ENCODE measurements around the gene NPL.
A peak's percentile ranks its signal among the peaks of the same experiment; 100 is the strongest.

NPL gene

DNA sequence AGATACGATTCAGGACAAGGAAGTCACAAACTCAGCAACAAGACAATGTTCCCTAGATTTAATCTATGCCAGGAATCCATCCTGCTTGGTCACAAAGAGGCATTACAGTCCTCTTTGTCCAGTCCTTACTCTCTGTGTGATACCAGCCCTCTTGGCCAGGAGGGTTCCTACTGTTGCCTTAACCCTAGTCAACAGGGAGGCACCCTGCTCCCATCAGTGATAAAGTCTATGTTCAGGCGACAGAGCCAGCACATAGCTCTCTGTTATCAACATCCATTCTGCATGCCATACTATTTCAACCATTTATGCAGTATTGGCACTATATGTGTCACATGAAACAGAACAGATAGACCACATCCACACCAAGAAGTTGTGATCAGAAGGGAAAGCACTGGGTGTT is 4.4 kb upstream of the NPL start:
- H3K4me1 Mint-ChIP-seq (ENCODE audit: low read depth in 2 of 2), result peaks cover 6 to 11% of the 10 kb centered on the region in 2 donors
- H3K36me3 Mint-ChIP-seq (ENCODE audit: insufficient read depth), result peaks cover 8% of the 10 kb centered on the region
- ATAC-seq (replicated peaks) (no peak), DNase-seq (no peak)
- H3K9me3 Mint-ChIP-seq, result no peaks in the 10 kb centered on the region
- H3K27ac Mint-ChIP-seq, result no peak overlapping the region
- H3K4me3 Mint-ChIP-seq, result no peak overlapping the region
- peaks cover 0 to 7% of the 10 kb centered on the region in 2 donors for H3K27me3 Mint-ChIP-seq

GRCh38 chr1:182786223-182786994 is 3.2 kb upstream of the NPL start:
- Mint-ChIP-seq H3K4me3 (no peak overlapping the region), H3K27ac (no peak overlapping the region), H3K27me3 (peaks cover 0 to 7% of the 10 kb centered on the region in 2 donors), H3K36me3 (ENCODE audit: insufficient read depth) (peaks cover 8% of the 10 kb centered on the region), H3K9me3 (no peaks in the 10 kb centered on the region), H3K4me1 (ENCODE audit: low read depth in 2 of 2) (peaks cover 6 to 11% of the 10 kb centered on the region in 2 donors)
- no peak for ATAC-seq (replicated peaks)
- DNase-seq, result no peak

DNA sequence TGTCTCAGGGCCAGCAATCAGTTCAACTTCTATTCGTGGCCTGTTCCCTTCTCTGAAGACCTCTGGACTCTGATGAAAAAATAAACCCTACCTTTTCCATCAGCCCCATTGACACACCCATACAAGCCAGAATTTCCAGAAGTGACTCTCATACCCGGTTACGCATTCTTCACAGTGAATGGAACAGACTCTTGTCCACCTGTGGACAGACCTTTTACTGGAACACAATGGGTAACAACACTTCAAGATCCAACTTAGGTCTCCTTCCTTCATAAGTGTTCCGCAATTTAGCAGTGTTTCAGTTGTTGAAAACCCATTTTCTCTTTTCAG is 2.6 kb upstream of the NPL start:
- no peak for DNase-seq
- ATAC-seq (replicated peaks), result no peak
- Mint-ChIP-seq H3K36me3 (ENCODE audit: insufficient read depth) (peaks cover 8% of the 10 kb centered on the region), H3K27me3 (peaks cover 0 to 7% of the 10 kb centered on the region in 2 donors), H3K9me3 (no peaks in the 10 kb centered on the region), H3K4me1 (ENCODE audit: low read depth in 2 of 2) (peaks cover 6 to 11% of the 10 kb centered on the region in 2 donors), H3K27ac (no peak overlapping the region), H3K4me3 (no peak overlapping the region)

DNA sequence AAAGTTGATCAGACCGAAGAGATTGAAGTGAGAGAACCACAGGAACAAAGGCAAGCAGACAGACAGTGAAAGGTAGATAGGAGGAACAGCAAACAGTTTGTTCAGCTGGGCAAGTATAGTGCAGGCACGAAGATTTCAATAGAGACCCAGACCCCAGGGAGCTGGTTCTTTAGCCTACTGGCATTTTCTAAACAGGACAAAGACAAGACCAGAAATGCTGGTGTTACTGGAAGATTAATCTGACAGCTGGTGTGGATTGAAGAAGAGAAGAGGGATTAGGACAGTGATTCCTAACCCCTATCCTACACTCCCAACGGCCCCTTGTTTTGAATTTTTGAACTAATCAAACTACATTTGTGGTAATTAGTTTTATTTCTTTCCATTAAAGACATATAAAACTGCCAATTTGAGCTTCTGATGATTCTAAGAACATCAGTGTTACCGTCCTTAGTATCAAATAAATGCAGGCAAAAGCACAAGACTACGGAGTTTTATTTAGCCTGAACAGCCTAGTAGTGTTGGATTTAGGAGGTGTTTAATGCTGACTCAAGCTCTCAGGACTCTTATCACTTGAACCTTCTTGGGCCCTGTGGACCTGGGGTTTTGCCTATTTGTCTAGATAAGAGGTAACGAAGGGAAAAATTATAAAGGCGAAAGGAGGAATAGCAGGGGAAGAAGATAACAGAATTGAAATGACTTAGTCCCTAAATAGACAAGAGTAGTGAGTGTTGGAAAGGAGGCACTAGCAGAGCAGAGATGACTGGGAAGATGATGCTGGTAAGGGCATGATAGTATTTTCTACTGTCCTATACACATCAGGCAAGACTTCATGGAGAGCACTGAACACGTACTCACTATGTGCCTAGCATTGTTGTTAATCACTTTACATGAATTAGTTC is 2.0 kb downstream of the NPL start:
- H3K27me3 Mint-ChIP-seq, result no peaks in the 10 kb centered on the region
- peaks cover 5% of the 10 kb centered on the region for H3K36me3 Mint-ChIP-seq (ENCODE audit: insufficient read depth)
- DNase-seq (no peak), ATAC-seq (replicated peaks) (no peak)
- peaks cover 6 to 9% of the 10 kb centered on the region in 2 donors for H3K4me1 Mint-ChIP-seq (ENCODE audit: low read depth in 2 of 2)
- H3K9me3 Mint-ChIP-seq, result no peaks in the 10 kb centered on the region
- peak overlapping the region in 1 of 2 donors; percentile 93 for H3K4me3 Mint-ChIP-seq
- no peak overlapping the region for H3K27ac Mint-ChIP-seq

DNA sequence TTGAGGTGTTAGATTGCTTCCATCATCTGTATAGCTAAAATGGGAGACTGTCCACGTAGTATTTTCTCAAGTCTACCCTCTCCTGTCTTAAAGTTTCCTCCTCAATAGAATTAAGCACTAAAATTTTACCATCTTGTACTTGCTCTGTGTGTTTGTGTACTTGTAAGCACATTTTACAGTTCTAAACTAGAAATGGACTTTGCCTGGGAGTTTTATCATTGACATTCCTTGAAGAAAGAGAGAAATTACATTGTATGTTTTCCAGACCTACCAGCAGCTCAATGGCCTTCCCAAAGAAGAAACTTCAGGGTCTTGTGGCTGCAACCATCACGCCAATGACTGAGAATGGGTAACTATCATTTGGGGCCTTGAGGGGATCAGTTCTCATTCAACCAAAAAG is 4.5 kb downstream of the NPL start:
- DNase-seq (no peak), ATAC-seq (replicated peaks) (no peak)
- Mint-ChIP-seq H3K9me3 (no peaks in the 10 kb centered on the region), H3K4me1 (ENCODE audit: low read depth in 2 of 2) (peaks cover 2 to 6% of the 10 kb centered on the region in 2 donors), H3K27ac (no peak overlapping the region), H3K27me3 (no peaks in the 10 kb centered on the region), H3K36me3 (ENCODE audit: insufficient read depth) (peaks cover 3% of the 10 kb centered on the region), H3K4me3 (no peak overlapping the region)

DNA sequence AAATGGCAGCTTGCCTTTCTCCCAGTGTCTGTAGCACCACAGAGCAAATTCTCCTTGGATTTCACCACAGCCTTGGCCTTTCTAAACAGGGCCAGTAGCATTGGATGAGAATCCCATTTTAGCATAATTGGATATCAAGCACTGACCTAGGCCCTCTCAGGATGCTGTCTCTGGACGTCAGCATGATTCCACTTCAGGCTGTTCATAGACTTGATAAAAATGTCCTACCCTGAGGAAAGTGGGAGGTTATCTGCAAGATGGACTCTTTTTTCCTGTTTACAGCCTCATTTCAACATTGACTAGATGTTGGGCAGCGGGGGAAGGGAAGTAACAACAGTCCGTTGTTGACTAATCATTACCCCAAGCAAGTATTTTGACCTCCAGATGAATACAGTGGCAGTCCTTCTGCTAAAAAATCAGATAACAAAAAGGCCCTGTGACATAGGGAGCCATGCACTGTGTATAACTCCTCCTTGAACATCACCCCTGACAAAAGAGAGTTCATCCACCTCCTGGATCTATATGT is 5.2 kb downstream of the NPL start:
- no peaks in the 10 kb centered on the region for H3K27me3 Mint-ChIP-seq
- H3K27ac Mint-ChIP-seq, result no peak overlapping the region
- no peaks in the 10 kb centered on the region for H3K9me3 Mint-ChIP-seq
- peaks cover 0 to 3% of the 10 kb centered on the region in 2 donors for H3K4me1 Mint-ChIP-seq (ENCODE audit: low read depth in 2 of 2)
- DNase-seq (no peak), ATAC-seq (replicated peaks) (no peak)
- no peaks in the 10 kb centered on the region for H3K36me3 Mint-ChIP-seq (ENCODE audit: insufficient read depth)
- no peak overlapping the region for H3K4me3 Mint-ChIP-seq

DNA sequence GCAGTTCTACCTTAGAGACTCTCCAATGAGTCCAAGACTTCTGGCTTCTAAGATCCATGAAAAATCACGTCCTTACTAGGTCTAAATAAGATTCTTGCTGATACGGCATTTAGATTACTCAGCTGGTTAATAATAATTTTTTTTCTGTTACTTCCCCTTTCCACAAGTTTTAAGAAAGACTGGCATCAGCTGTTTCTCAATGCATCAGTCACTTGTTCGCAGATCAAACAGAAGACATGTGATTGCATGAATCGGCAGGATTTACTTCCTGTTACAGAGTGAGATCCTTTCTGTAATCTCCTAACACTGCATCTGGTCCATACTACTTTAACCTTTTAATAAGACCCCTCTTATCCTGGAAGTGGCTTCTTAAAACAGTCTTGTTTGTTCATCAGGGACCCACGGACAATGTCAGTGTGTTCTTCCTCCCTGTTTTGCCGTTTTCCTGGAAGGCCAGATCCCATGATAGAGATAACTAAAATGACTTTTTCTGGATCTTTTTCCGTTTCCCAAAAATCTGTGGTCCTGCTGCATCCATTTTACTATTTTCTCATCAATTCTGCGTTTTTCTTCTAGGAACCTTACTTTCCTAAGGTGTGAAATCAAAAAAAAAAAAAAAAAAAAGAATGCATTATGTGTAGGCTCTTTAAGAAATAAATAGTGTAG is 6.1 kb downstream of the NPL start:
- Mint-ChIP-seq H3K27ac (no peak overlapping the region), H3K9me3 (no peaks in the 10 kb centered on the region), H3K27me3 (no peaks in the 10 kb centered on the region), H3K4me3 (no peak overlapping the region), H3K4me1 (ENCODE audit: low read depth in 2 of 2) (no peaks in the 10 kb centered on the region), H3K36me3 (ENCODE audit: insufficient read depth) (no peaks in the 10 kb centered on the region)
- ATAC-seq (replicated peaks) (no peak), DNase-seq (no peak)

- no peaks in the 10 kb centered on the region for H3K9me3 Mint-ChIP-seq
- H3K4me3 Mint-ChIP-seq, result no peak overlapping the region
- H3K27ac Mint-ChIP-seq, result no peak overlapping the region
- H3K4me1 Mint-ChIP-seq (ENCODE audit: low read depth in 2 of 2), result no peaks in the 10 kb centered on the region
- no peak for ATAC-seq (replicated peaks)
- no peaks in the 10 kb centered on the region for H3K36me3 Mint-ChIP-seq (ENCODE audit: insufficient read depth)
- no peaks in the 10 kb centered on the region for H3K27me3 Mint-ChIP-seq
- no peak for DNase-seq
Observed at GRCh38 chr1:182802006-182802803, 12.6 kb downstream of the NPL start.

- Mint-ChIP-seq H3K9me3 (no peaks in the 10 kb centered on the region), H3K4me3 (no peak overlapping the region), H3K27me3 (no peaks in the 10 kb centered on the region), H3K4me1 (ENCODE audit: low read depth in 2 of 2) (no peaks in the 10 kb centered on the region), H3K27ac (no peak overlapping the region), H3K36me3 (ENCODE audit: insufficient read depth) (peaks cover 4% of the 10 kb centered on the region)
- no peak for DNase-seq
- ATAC-seq (replicated peaks), result no peak
Observed at GRCh38 chr1:182803846-182804245, 14.3 kb downstream of the NPL start.

GRCh38 chr1:182806015-182806678 is 16.6 kb downstream of the NPL start:
- ATAC-seq (replicated peaks) (no peak), DNase-seq (no peak)
- H3K36me3 Mint-ChIP-seq (ENCODE audit: insufficient read depth), result peaks cover 4% of the 10 kb centered on the region
- no peaks in the 10 kb centered on the region for H3K4me1 Mint-ChIP-seq (ENCODE audit: low read depth in 2 of 2)
- no peaks in the 10 kb centered on the region for H3K9me3 Mint-ChIP-seq
- H3K27me3 Mint-ChIP-seq, result no peaks in the 10 kb centered on the region
- H3K4me3 Mint-ChIP-seq, result no peak overlapping the region
- no peak overlapping the region for H3K27ac Mint-ChIP-seq

DNA sequence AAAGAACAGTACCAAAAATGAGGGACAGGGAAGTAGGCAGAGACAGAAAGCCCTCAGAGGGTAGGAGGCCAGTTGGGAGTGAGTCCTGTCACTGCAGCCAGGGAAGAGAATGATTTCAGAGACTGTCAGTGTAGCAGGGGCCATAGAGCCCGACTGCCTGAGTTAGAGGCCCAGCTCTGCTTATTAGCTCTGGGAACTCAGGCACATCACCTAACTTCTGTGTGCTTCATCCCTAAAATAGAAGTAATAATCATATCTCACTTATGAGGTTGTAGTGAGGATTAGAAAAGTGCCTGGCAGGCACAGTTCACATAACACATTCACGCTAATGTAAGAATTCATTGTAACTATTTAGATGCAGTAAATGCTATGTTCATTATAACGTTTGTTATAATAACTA is 18.3 kb downstream of the NPL start:
- no peak for DNase-seq
- Mint-ChIP-seq H3K27me3 (no peaks in the 10 kb centered on the region), H3K27ac (no peak overlapping the region), H3K36me3 (ENCODE audit: insufficient read depth) (peaks cover 4% of the 10 kb centered on the region), H3K9me3 (no peaks in the 10 kb centered on the region), H3K4me3 (no peak overlapping the region), H3K4me1 (ENCODE audit: low read depth in 2 of 2) (no peaks in the 10 kb centered on the region)
- no peak for ATAC-seq (replicated peaks)

DNA sequence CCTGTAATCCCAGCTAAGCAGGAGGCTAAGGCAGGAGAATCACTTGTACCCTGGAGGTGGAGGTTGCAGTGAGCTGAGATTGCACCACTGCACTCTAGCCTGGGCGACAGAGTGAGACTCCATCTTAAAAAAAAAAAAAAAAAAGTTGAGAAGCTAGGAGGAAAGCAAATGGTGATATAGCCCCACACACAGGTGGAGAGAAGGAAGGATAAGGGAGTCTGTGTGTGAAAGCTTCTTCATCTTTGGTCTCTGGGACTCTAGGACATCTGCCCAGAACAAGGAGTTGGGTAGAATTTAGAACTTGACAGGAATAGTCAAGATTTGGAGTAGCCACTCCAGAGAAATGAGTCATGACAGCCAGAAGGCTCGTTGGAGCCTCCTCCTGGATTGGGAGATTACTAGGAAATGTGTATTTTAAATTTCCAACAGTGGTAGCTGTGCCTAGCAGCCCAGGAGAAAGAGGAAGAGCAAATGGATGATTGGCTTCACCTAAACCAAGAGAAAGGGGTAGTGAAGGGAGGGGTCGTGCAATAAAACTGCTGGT is 19.9 kb downstream of the NPL start:
- H3K27me3 Mint-ChIP-seq, result no peaks in the 10 kb centered on the region
- H3K36me3 Mint-ChIP-seq (ENCODE audit: insufficient read depth), result peaks cover 4% of the 10 kb centered on the region
- no peak for ATAC-seq (replicated peaks)
- H3K27ac Mint-ChIP-seq, result no peak overlapping the region
- no peak for DNase-seq
- no peaks in the 10 kb centered on the region for H3K9me3 Mint-ChIP-seq
- no peaks in the 10 kb centered on the region for H3K4me1 Mint-ChIP-seq (ENCODE audit: low read depth in 2 of 2)
- H3K4me3 Mint-ChIP-seq, result no peak overlapping the region
